Hepatocyte (in vitro differentiated cells): ENCODE data around the gene CPNE4.

Experiments used
- CTCF ChIP-seq: fragments of 200-600 bp; sonication (generic); IDR thresholded peaks from 2 replicates; pipeline ENCODE4 v1.5.1; 2016; ENCODE audit warnings: antibody characterized with exemption, mild to moderate bottlenecking; ENCODE audit not compliant: poor library complexity
- EZH2 ChIP-seq: fragments of 200-600 bp; sonication (generic); IDR thresholded peaks from 2 replicates; pipeline ENCODE4 v1.6.1; 2016; ENCODE audit warnings: antibody characterized with exemption, mild to moderate bottlenecking, borderline replicate concordance
- EZH2phosphoT487 ChIP-seq: fragments of 200-600 bp; sonication (generic); IDR thresholded peaks from one replicate; pipeline ENCODE4 v1.6.1; 2018; ENCODE audit warnings: antibody characterized with exemption, mild to moderate bottlenecking, low read depth, moderate library complexity; ENCODE audit not compliant: unreplicated experiment, severe bottlenecking

- no peak for TF ChIP-seq EZH2
- no peak for TF ChIP-seq CTCF
- TF ChIP-seq EZH2phosphoT487, result no peak
These were observed 466.4 kb downstream of the CPNE4 start for GRCh38 chr3:131568460-131568859.
